GM21529 (cell line): Measurements from ENCODE around the gene PHTF1.

Experiments used
- ATAC-seq: cut with Tn5 transposase; IDR thresholded peaks from one replicate; pipeline ENCODE4 v1.9.1; 2021; ENCODE audit not compliant: unreplicated experiment

Gene PHTF1

GRCh38 chr1:113759333-113760101, at the start of gene PHTF1:
Gene PHTF1, minus strand, starts transcription at chr1:113759486. Its CDS starts 783 bp downstream, at chr1:113758703.
- ATAC-seq, result peak; percentile 84

GRCh38 chr1:113808450-113809195, 49.3 kb upstream of the PHTF1 start:
- ATAC-seq, result no peak

GRCh38 chr1:113805639-113806038, 46.4 kb upstream of the PHTF1 start:
- no peak for ATAC-seq

- no peak for ATAC-seq
Measured at GRCh38 chr1:113805256-113805531, 45.9 kb upstream of the PHTF1 start.

GRCh38 chr1:113804421-113805255, 45.4 kb upstream of the PHTF1 start:
- ATAC-seq, result no peak

- no peak for ATAC-seq
Measured at GRCh38 chr1:113802367-113803007, 43.2 kb upstream of the PHTF1 start.

DNA sequence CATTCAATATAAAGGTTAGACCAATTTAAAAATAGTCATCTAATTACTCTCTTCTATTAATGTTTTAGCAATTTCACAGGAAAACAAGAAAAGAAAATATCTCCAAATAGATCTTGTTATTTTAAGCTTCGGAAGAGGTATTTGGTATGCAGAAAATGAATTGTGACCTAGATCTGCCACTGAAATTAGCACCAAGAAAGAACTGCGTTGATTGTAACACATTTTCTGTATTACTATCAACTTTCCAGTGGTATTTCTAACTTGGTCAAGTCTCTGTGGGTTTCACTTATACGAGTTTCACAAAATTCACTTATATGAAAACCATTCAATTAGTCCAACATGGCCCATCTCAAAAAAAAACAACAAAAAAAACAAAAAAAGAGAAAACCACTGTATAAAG, 41.2 kb upstream of the PHTF1 start:
- no peak for ATAC-seq

DNA sequence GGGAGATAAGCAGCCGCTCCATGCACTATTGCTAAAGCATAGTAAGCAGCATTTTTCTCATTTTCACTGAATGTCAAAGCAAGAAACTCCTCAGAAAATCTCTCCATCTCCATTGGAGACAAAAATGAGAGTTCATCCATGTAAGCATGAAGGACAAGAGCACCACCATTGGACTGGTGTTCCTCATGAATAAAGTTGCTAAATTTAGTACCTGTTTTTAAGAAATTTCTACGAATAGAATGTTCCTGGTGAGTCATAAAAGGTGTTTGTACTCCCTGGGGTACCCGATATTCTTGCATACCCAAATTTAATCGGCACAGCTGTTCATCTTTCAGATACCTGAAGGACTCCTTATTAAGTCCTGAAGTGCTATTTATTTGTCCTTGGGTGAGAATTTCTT, 38.2 kb upstream of the PHTF1 start:
- no peak for ATAC-seq

DNA sequence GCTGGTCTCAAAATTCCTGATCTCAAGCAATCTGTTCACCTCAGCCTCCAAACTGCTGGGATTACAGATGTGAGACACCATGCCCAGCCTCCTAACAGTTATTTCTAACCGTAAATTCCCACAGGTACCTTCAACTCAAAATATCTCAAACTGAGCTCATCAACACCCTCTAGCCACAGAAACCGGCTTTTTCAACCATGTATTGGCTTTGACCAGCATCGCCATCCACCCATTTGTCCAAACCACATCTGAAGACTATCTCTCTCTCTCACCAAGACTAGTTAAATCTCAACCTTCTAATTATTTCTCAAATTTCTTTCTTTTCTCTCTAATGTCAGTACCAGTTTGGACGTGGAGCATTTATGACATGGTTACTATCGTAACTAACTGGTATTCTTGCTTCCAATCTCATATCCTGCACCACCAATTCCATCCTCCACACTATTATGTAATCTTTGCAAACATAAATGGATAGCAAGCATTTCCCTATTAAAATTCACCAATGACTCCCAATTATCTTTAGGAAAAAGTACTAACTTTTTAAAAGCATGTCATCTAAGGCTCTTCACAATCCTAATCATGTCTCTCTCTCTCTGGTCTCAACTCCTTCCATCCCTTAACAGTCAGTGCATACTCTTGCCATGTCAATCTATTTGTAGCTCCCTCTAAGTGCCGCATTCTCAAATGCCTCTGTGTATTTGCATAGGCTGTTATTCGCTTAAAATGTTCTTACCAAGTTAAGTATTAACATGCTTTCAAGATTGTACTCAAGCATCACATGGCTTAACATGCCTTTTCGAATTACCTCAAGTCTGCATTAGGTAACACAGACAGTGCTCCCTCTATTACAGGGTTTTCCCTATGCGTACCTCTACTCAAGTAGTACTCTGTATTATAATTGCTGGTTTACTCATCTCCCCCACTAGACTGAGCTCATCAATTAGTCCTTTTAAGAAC, 34.9 kb upstream of the PHTF1 start:
- ATAC-seq, result no peak

DNA sequence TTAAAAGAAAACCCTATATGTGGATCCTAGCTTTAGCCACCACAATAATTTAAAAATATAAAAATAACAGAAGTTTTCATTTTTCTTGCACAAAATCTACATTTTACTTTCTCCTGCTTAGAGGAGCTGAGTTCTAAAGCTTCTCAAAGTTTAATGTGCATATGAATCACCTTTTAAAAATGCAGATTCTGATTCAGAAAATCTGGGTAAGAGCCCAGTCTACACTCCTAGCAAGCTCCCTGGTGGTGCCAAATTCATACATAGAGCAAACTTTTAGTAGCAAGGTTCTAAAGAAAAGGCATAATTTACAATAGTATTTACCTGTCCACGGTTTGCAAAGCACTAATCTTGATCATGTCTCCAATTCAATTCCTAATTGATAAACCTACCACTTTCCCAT, 33.7 kb upstream of the PHTF1 start:
- ATAC-seq, result no peak

DNA sequence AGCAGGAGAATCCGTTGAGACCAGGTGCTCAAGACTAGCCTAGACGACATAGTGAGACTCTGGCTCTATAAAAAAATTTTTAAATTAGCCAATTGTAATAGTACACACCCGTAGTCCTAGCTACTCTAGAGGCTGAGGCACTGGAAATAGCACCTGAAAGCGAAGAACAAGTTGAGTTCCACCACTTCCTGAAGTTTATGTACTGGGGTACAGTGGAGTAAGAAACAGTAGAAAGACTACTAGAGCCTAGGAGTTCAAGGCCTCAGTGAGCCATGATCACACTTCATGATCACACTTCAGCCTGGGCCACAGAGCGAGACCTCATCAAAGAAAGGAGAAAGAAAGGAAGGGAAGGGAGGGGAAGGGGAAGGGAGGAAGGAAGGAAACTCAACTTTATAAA, 33.2 kb upstream of the PHTF1 start:
- ATAC-seq, result no peak

DNA sequence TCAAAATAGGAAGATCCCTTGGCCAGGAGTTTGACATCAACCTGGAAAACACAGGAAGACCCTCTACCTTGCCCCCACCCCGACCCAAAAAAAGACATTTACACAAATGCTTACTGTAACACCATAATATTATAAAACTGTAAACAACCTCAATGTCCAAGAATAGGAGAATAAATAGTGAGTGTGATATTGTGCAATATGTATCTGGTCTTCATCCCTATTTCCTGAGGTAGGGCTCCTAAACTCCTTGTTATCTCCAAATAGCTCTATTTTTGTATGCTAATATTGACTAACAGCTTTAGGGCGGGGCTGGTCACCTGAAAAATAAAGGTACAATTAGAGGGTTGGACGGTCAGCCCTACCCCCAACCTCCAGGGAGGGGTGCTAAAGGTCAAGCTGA, 29.5 kb upstream of the PHTF1 start:
- ATAC-seq, result no peak

DNA sequence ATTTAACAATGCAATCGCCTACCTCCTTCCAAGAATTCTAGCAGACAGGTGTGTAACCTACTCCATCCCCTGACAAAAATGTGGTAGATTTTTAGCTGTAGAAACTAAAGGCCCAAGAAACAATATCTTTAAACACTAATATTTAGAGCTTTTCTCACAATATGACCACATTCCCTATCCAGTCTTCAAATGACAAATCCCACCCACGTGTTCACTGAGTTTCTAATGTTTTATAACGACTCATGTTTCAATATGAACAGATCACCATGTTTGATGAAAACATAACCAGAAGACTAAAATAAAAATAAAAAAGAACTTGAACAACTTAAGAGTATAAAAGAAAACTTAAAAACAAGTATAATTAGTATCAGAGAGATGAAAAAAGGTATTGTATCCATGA, 28.4 kb upstream of the PHTF1 start:
- no peak for ATAC-seq

DNA sequence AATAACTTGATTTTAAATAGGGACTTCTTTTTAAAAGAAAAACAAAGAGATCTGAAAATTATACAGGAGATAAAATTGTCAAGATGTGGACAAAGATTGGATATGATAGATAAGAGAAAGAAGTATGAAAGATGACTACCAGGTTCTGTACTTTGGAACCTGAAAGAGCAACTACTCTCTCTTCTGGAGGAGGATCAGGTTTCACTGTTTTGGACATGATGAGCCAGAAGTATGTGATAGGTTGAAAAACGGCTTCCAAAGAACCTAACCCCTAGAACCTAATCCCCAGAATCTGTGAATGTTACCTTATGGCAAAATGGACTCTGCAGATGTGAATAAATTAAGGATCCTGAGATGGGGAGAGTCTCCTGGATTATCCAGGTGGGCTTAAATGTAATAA, 26.8 kb upstream of the PHTF1 start:
- no peak for ATAC-seq

DNA sequence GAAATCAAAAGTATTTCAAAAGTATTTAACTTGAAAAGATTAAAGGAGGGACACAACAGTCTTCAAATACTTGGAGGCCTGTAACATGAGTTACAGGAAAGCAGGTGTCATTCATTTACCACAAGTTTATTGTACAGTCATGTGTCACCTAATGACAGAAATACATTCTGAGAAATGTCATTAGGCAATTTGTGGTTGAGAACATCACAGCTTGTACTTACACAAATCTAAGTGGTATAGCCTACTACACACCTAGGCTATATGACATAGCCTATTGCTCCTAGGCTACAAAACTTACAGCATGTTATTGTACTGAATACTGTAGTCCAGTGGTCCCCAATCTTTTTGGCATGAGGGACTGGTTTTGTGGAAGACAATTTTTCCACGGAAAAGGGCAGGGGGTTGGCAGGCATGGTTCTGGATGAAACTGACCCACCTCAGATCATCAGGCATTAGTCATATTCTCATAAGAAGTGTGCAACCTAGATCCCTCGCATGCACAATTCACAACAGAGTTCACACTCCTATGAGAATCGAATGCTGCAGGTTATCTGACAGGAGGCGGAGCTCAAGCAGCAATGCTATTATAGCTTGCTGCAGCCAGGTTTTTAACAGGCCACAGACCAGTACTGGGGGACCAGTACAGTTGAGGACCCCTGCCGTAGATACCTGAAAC, 25.0 kb upstream of the PHTF1 start:
- ATAC-seq, result peak; percentile 62

- peak; percentile 78 for ATAC-seq
Measured at GRCh38 chr1:113783254-113784103, 24.2 kb upstream of the PHTF1 start.

DNA sequence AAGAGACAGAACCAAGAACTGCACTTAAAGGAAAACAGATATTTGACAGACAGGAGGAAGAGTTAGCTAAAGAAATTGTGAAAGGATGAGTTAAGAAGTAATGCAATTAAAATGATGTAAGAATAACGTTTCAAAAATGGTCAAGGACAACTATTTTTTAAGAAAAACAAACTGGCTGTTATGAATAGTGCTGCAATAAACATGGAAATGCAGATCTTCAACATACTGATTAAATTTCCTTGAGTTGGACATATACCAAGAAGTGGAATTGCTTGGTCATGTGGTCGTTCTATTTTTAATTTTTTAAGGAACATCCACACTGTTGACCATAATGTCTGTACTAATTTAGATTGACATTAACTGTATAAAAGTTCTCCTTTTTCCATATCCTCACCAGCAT, 23.1 kb upstream of the PHTF1 start:
- ATAC-seq, result no peak

DNA sequence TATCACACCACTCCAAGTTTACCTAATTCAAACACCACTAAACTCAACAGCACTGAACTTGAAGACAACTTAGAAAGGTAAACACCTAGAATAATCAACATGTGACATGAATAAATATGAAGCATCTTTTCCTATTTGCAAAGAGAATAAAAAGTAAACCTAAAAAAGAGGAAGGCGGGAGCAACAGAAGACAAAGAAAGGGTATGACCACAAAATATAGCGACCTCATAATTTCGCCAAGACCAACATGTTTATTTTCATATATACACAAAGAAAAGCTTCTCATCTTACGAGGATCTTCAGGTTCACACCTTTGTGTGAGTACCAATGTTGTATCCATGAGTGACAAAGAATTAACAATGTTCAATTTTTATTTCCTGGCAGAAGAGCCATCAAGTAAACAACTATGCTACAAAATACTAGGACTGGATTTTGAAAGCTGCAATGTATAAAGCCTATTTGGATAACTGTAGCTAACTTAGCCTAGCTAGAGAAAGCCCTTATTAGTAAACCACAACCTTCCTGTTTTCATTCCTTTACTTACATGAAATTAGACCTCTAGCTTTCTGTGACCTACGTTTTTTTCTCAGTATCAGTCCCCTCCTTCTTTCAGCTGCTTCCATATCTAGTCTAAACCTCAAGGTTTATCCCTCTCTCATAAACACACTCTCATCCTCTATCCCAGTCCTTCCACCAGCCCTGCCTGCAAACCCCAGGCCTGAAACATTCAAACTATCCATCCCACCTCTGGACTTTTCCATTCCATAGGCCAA, 21.3 kb upstream of the PHTF1 start:
- peak; percentile 53 for ATAC-seq
